Measurements from ENCODE around the gene CELF4.

- TF ChIP-seq CTCF (IDR thresholded peaks at IDR 0.05) (peak in 2 of 3 donors; percentile 33 to 54), POLR2AphosphoS5 (IDR thresholded peaks at IDR 0.05) (no peak)
These were observed 179.5 kb downstream of the CELF4 start for GRCh38 chr18:37385846-37386778.

All from breast epithelium (tissue), 3 donors.